Measurements from ENCODE around the gene NEGR1.

DNA sequence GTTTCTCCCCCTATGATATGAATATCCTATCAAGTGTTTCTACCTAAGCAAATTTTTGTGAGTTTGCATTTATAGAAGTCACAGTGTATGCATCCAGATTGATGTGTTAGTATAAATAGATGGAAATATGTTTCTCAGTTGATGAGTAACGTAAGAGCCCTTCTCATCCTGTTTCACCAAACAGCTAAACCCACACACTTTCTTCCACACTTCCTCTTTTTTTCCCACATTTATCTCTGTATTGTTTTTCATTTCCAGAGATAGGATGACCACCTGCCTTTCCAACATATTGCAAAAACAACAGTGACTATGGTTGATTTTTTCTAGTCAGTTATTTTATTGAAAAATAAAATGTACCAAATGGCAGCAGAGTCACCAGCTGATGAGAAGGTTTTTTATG, 490.1 kb downstream of the NEGR1 start:
- TF ChIP-seq, protein P1, sequence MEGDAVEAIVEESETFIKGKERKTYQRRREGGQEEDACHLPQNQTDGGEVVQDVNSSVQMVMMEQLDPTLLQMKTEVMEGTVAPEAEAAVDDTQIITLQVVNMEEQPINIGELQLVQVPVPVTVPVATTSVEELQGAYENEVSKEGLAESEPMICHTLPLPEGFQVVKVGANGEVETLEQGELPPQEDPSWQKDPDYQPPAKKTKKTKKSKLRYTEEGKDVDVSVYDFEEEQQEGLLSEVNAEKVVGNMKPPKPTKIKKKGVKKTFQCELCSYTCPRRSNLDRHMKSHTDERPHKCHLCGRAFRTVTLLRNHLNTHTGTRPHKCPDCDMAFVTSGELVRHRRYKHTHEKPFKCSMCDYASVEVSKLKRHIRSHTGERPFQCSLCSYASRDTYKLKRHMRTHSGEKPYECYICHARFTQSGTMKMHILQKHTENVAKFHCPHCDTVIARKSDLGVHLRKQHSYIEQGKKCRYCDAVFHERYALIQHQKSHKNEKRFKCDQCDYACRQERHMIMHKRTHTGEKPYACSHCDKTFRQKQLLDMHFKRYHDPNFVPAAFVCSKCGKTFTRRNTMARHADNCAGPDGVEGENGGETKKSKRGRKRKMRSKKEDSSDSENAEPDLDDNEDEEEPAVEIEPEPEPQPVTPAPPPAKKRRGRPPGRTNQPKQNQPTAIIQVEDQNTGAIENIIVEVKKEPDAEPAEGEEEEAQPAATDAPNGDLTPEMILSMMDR (IDR thresholded peaks at IDR 0.05): no peak
- no peak for TF ChIP-seq POLR2A (IDR thresholded peaks at IDR 0.05)

Measured in testis (tissue), 2 donors.